ENCODE results near the gene PSMA5. TPM values are rescaled to one million over a fixed set of nuclear protein-coding genes. Genes with fewer than 3 reads are reported as not detected.

Gene PSMA5
- total and polyA plus RNA-seq, 8 donors: 16.1 to 36.2 (median 25.8) TPM

DNA sequence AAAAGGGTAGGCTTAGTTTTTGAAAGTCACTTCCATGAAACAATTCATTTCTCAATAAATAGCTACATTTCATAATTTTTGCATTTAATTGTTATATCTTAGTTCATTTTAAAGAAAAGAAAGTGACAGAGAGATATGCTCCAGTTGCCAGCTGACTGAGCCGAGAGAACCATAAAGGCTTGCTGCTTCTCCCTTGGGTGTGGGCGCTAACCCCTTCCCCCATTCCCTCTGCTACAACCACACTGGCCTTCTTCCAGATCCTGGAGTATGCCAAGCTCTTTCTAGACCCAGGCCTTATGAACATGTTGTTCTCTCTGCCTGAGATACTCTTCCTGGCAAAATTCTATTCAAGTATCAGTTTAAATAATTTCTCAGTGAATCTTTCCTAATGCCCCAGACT is 40.8 kb downstream of the PSMA5 start:
- intact Hi-C loops (cut with DNase I): no loop called here
- Histone ChIP-seq H3K4me1 (peaks cover 0 to 18% (median 4%) of the 10 kb centered on the region in 3 donors), H3K4me3 (no peak overlapping the region), H3K27ac (no peak overlapping the region), H3K36me3 (no peaks in the 10 kb centered on the region), H3K27me3 (no peaks in the 10 kb centered on the region), H3K9me3 (no peaks in the 10 kb centered on the region)
- FAIRE-seq (no peak), ATAC-seq (peak; percentile 26 to 74 (median 48)), DNase-seq (peak in 1 of 6 donors; percentile 12)
- TF ChIP-seq, protein P1, sequence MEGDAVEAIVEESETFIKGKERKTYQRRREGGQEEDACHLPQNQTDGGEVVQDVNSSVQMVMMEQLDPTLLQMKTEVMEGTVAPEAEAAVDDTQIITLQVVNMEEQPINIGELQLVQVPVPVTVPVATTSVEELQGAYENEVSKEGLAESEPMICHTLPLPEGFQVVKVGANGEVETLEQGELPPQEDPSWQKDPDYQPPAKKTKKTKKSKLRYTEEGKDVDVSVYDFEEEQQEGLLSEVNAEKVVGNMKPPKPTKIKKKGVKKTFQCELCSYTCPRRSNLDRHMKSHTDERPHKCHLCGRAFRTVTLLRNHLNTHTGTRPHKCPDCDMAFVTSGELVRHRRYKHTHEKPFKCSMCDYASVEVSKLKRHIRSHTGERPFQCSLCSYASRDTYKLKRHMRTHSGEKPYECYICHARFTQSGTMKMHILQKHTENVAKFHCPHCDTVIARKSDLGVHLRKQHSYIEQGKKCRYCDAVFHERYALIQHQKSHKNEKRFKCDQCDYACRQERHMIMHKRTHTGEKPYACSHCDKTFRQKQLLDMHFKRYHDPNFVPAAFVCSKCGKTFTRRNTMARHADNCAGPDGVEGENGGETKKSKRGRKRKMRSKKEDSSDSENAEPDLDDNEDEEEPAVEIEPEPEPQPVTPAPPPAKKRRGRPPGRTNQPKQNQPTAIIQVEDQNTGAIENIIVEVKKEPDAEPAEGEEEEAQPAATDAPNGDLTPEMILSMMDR (IDR thresholded peaks at IDR 0.05): no peak
- WGBS, 2 donors: 58 to 62% methylated on average over 2 of the region's 2 CpGs

DNA sequence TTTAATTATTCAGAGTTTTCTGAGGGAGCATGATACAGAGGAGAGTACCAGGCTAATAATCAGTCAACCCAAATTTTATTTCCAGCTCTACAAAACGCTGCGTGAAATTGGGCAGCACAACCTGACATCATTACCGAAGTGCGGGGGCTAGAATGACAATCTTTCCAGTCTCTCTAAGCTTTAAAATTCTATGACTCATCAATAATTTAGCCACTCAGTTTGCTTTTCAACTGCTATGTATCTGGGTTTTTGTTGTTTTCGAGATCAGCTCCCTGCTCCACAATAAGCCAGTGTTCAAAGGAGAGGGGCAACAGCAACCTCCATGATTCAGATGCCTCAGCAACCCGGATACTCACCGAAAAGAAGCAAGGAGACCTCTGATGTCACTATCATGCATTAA is 42.4 kb downstream of the PSMA5 start:
- Histone ChIP-seq H3K9me3 (no peaks in the 10 kb centered on the region), H3K27me3 (no peaks in the 10 kb centered on the region), H3K4me1 (peaks cover 0 to 11% (median 4%) of the 10 kb centered on the region in 3 donors), H3K27ac (no peak overlapping the region), H3K36me3 (no peaks in the 10 kb centered on the region), H3K4me3 (no peak overlapping the region)
- ATAC-seq (no peak), FAIRE-seq (no peak), DNase-seq (no peak)
- 89 to 94% methylated on average over 7 of the region's 7 CpGs for WGBS, 2 donors
- intact Hi-C loops (cut with DNase I): no loop called here
- TF ChIP-seq, protein P1 (IDR thresholded peaks at IDR 0.05): no peak

DNA sequence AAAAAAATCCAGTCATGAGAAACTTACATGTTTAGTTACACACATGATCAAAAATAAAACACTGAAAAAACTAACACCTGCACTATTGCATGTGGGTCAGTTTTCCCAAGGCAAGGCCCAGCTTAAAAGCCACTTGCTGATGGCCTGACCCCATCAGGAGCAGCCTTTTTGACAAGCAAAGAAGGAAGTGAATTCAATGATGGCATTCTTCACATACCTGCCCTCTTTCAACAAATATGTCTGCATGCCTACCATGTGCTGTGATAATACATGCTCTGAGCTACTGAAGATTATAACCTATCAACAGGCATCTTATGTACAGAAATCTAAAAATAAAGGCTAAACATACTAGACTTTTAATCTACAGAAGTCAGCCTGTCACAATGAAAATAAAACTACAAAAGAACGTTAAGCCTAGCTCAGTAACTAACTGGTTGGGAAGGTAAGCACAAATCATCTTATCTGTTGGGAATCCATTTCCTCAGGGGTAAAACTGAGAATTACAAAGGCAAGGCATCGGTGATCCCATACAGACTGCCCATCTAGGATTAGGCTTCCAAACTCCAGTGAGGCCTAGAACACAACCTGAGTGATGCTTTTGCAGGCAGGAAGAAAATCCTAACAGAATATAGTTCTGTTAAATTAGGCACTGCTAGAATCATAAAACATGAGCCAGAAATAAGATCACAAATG is 43.0 kb downstream of the PSMA5 start:
- FAIRE-seq (no peak), ATAC-seq (peak in 2 of 4 donors; percentile 62 to 66), DNase-seq (no peak)
- H3K27ac ChIP-seq: no peak overlapping the region
- peaks cover 0 to 11% (median 4%) of the 10 kb centered on the region in 3 donors for H3K4me1 ChIP-seq
- no peak overlapping the region for H3K4me3 ChIP-seq
- TF ChIP-seq, protein P1 (IDR thresholded peaks at IDR 0.05): no peak
- no peaks in the 10 kb centered on the region for H3K9me3 ChIP-seq
- no peaks in the 10 kb centered on the region for H3K36me3 ChIP-seq
- no peaks in the 10 kb centered on the region for H3K27me3 ChIP-seq
- intact Hi-C loops (cut with DNase I): no loop called here
- WGBS, 2 donors: 35 to 41% methylated on average over 2 of the region's 2 CpGs

DNA sequence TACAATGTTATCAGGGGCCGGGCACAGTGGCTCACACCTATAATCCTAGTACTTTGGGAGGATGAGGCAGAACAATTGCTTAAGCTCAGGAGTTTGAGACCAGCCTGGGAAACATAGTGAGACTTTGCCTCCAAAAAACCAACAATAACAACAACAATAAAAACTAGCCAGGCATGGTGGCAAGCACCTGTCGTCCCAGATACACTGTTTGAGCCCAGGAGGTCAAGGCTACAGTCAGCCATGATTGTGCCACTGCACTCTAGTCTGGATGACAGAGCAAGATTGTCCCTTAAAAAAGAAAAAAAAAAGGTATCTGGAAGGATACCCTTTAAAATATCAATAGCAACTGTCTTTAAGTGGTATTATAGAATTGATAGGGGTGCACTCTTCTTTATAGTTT is 44.7 kb downstream of the PSMA5 start:
- Histone ChIP-seq H3K9me3 (no peaks in the 10 kb centered on the region), H3K27ac (no peak overlapping the region), H3K4me1 (peaks cover 0 to 11% (median 4%) of the 10 kb centered on the region in 3 donors), H3K36me3 (no peaks in the 10 kb centered on the region), H3K27me3 (no peaks in the 10 kb centered on the region), H3K4me3 (no peak overlapping the region)
- DNase-seq (no peak), FAIRE-seq (no peak), ATAC-seq (no peak)
- 43 to 47% methylated on average over 2 of the region's 2 CpGs for WGBS, 2 donors
- intact Hi-C loops (cut with DNase I): no loop called here
- TF ChIP-seq, protein P1 (IDR thresholded peaks at IDR 0.05): no peak

DNA sequence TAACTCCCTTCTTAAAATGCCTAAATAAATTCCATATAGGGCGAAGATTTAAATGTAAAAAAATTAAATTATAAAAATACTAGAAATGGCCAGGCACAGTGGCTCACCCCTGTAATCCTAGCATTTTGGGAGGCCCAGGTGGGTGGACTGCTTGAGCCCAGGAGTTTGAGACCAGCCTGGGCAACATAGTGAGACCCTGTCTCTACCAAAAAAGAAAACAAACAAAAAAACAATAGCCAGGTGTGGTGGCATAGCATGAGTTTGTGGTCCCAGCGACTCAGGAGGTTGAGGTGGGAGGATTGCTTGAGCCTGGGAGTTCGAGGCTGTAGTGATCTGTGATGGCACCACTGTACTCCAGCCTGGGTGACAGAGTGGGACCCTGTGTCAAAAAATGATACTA is 46.3 kb downstream of the PSMA5 start:
- no peaks in the 10 kb centered on the region for H3K9me3 ChIP-seq
- TF ChIP-seq, protein P1 (IDR thresholded peaks at IDR 0.05): no peak
- H3K4me1 ChIP-seq: peaks cover 0 to 4% (median 4%) of the 10 kb centered on the region in 3 donors
- no peak for FAIRE-seq
- no peak overlapping the region for H3K27ac ChIP-seq
- no peak for ATAC-seq
- intact Hi-C loops (cut with DNase I): no loop called here
- no peaks in the 10 kb centered on the region for H3K27me3 ChIP-seq
- no peak overlapping the region for H3K4me3 ChIP-seq
- DNase-seq: no peak
- WGBS, 2 donors: 96 to 99% methylated on average over 3 of the region's 3 CpGs
- no peaks in the 10 kb centered on the region for H3K36me3 ChIP-seq
